Astrocyte of the spinal cord (primary cell): ENCODE results near the gene DUOXA2.
"Not testable (repeated sequence)": the region's sequence is repeated elsewhere in the genome, so short reads cannot be mapped to it uniquely, and the experiment has no call there.

ENCODE experiments used
- DNase-seq: peaks from one replicate; pipeline ENCODE4 v3.0.0; 2011; ENCODE audit warnings: low read depth, low spot score
- H3K4me3 ChIP-seq: 2 replicates; pipeline ENCODE4 v1.5.1; 2011; ENCODE audit warnings: low read depth, mild to moderate bottlenecking, low read length, moderate library complexity
- in situ Hi-C: cut with HindIII; loops from 2 replicates; pipeline ENCODE4 v1.10.0; 2017; ENCODE audit warnings: low sequenced_read_pairs
- TF ChIP-seq, protein P1 (sequence below): IDR thresholded peaks from 2 replicates; pipeline ENCODE4 v1.5.1; 2012; ENCODE audit warnings: low read depth, mild to moderate bottlenecking, low read length, inconsistent platforms

DUOXA2 gene

DNA sequence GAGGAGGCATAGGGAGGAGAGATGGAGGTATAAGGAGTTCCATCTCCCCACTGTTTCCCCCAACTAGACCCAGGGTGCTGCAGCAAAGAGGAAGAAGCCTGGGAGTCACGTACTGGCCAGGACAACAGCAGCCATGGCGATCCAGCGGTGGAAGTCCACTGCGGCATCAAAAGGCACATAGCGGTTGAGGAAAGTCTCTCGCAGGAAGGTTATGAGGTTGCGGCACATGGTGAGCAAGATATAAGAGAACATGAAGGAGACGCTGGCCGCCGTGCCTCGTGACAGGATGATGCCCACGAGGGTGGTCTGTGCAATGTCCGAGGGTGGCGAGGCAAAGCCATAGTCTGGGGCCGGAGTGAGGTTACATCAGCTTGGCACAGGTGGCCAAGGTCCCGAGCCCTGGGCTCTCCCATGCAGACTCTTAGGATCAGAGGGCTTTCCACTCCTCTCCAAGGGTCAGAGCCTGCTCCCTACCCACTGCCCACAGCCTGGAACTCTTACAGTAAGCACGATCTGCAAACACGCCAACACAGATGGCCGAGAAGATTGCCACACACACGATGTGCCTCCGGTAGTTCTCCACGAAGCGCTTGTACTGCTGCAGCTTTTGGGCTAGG is 14.5 kb upstream of the DUOXA2 start:
- TF ChIP-seq, protein P1, sequence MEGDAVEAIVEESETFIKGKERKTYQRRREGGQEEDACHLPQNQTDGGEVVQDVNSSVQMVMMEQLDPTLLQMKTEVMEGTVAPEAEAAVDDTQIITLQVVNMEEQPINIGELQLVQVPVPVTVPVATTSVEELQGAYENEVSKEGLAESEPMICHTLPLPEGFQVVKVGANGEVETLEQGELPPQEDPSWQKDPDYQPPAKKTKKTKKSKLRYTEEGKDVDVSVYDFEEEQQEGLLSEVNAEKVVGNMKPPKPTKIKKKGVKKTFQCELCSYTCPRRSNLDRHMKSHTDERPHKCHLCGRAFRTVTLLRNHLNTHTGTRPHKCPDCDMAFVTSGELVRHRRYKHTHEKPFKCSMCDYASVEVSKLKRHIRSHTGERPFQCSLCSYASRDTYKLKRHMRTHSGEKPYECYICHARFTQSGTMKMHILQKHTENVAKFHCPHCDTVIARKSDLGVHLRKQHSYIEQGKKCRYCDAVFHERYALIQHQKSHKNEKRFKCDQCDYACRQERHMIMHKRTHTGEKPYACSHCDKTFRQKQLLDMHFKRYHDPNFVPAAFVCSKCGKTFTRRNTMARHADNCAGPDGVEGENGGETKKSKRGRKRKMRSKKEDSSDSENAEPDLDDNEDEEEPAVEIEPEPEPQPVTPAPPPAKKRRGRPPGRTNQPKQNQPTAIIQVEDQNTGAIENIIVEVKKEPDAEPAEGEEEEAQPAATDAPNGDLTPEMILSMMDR: no peak

DNA sequence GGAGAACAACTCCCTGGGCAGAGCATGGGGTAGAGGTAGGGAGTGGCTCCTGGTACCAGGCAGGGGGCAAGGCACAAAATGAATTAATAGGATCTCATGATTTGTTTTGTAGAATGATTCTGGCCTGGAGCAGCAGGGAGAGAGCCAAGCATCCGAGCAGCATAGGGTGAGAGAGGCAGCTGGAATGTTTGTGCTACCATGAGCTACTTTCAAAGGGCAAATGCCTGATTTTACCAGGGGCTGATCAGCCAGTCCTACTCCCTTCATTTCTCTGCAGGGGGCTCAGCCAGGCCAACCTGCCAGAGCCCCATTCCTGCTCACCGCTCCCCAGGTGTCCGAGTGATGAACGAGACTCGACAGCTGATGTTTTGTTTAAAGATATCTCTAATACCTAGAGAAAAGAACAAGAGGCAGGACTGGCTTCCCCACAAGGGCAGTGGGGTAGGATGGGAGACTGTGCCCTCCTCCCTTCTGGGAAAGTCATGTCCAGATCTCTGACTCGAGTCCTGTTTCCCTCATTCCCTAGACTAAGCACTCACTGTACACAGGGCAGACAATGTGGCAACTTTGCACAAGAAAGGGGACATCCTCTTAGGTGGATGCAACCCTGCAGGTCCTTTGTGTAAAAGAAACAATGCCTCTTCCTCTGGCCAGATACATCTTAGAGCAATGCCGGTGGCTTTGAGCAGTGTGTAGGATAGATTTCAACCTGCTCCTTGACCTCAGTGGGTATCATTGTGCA is 13.1 kb upstream of the DUOXA2 start:
- no peak for DNase-seq
- TF ChIP-seq, protein P1: no peak
- H3K4me3 ChIP-seq: no peak overlapping the region
- in situ Hi-C loops: no loop called here

More for the DNA sequence above, 14.5 kb upstream of the DUOXA2 start:
- no peak for DNase-seq
- in situ Hi-C loops: no loop called here
- H3K4me3 ChIP-seq: no peak overlapping the region

- no peak overlapping the region for H3K4me3 ChIP-seq
- no peak for DNase-seq
- in situ Hi-C loops: no loop called here
- TF ChIP-seq, protein P1: no peak
Measured at GRCh38 chr15:45101749-45102148, 12.4 kb upstream of the DUOXA2 start.

DNA sequence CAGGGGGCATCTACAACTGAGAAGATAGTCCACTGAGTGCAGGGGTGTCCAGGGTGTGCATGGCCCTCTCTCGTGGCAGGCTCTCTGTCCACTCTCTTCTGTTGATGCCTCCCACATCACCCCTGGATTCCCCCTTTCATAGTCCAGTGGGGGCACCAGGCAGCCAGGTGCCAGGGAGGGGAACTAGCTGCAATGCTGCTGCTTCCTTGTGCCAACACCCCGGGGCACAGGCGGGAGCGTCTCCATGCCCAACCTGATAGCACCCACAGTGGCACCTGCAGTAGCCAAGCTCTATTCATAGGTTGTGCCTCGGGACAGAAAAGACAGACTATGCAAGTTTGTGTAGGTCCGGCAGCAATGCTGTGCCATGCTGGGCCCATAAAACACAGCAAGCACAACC is 11.9 kb upstream of the DUOXA2 start:
- in situ Hi-C loops: no loop called here
- TF ChIP-seq, protein P1: no peak
- no peak overlapping the region for H3K4me3 ChIP-seq
- no peak for DNase-seq

DNA sequence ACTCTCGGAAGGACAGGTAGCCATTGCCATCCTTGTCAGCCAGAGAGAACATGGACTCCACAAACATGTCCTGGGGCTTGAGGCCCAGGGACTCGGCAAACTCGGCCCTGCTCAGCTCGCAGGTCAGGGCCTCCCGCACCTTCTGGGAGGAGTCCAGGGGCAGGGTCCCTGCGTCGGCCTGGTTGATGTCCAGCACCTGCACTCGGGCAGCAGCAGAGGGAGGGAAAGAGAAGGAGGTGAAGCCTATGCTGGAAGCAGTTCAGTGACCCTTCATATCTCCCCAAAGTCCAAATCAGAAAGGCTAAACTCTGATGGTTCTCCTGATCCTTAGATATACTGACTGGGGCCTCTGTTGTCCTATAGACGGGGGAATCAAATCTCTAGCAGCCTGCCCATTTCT is 10.0 kb upstream of the DUOXA2 start:
- DNase-seq, H3K4me3 ChIP-seq, in situ Hi-C loops: not testable (repeated sequence)

- in situ Hi-C loops: no loop called here
- DNase-seq: no peak
- TF ChIP-seq, protein P1: no peak
- no peak overlapping the region for H3K4me3 ChIP-seq
Measured at GRCh38 chr15:45105586-45105985, 8.5 kb upstream of the DUOXA2 start.

- in situ Hi-C loops: no loop called here
- H3K4me3 ChIP-seq: no peak overlapping the region
- TF ChIP-seq, protein P1: no peak
- DNase-seq: no peak
Measured at GRCh38 chr15:45106002-45106790, 7.9 kb upstream of the DUOXA2 start.
